ENCODE data around the gene KCNE4. TPM values are rescaled to one million over a fixed set of nuclear protein-coding genes. Genes with fewer than 3 reads are reported as not detected.

The KCNE4 gene
- total RNA-seq, 1 experiment from 2014 or later, result not detected

DNA sequence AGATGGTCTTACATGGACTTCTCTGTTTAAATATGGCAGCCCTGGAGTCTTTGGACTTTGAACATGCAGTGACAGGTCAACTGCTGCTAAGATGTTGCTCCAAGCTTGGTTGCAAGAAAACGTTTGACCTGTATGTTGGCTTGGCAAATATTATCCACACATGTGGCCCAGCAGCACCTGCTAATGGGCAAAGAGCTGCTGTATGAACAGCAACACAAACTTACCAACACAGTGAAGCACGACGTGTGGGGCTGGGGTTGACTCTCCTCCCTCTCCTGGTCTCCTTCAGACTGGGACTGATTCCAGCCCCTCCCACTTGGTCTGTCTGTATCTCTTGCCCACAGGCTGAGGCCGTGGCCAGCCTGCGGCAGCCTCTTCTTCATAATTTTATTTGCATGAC is 3.8 kb downstream of the KCNE4 start:
- H3K27ac ChIP-seq (ENCODE audit: low read length), result no peak overlapping the region
- no peaks in the 10 kb centered on the region for H3K36me3 ChIP-seq (ENCODE audit: low read depth, low read length)
- peaks cover 18% of the 10 kb centered on the region for H3K4me1 ChIP-seq (ENCODE audit: insufficient read depth, low read length)
- H2AFZ ChIP-seq (ENCODE audit: low read length), result no peak overlapping the region
- ChIA-PET CTCF (no interaction called here), POLR2A (ENCODE audit: unreplicated experiment) (no interaction called here)
- H3K9me2 ChIP-seq (replicated peaks; ENCODE audit: low read length), result no peaks in the 10 kb centered on the region; the same call in 1 of the 2 replicates
- no TSS peak for BruUV-seq (replicated peaks)
- DNase-seq, result no peak
- H3F3A ChIP-seq (ENCODE audit: low read length, unreplicated experiment), result no peaks in the 10 kb centered on the region
- H3K9me3 ChIP-seq (ENCODE audit: low read length), result no peaks in the 10 kb centered on the region
- intact Hi-C loops (cut with micrococcal nuclease), result no loop called here
- no peaks in the 10 kb centered on the region; the same call in 1 of the 2 replicates for H3K27me3 ChIP-seq (ENCODE audit: low read length)
- no peak for TF ChIP-seq EZH2phosphoT487 (IDR thresholded peaks at IDR 0.05; ENCODE audit: borderline replicate concordance, low read length)
- no peak for TF ChIP-seq EZH2 (IDR thresholded peaks at IDR 0.05; ENCODE audit: low read length, unreplicated experiment)
- TF ChIP-seq, protein P1, sequence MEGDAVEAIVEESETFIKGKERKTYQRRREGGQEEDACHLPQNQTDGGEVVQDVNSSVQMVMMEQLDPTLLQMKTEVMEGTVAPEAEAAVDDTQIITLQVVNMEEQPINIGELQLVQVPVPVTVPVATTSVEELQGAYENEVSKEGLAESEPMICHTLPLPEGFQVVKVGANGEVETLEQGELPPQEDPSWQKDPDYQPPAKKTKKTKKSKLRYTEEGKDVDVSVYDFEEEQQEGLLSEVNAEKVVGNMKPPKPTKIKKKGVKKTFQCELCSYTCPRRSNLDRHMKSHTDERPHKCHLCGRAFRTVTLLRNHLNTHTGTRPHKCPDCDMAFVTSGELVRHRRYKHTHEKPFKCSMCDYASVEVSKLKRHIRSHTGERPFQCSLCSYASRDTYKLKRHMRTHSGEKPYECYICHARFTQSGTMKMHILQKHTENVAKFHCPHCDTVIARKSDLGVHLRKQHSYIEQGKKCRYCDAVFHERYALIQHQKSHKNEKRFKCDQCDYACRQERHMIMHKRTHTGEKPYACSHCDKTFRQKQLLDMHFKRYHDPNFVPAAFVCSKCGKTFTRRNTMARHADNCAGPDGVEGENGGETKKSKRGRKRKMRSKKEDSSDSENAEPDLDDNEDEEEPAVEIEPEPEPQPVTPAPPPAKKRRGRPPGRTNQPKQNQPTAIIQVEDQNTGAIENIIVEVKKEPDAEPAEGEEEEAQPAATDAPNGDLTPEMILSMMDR (conservative IDR thresholded peaks at IDR 0.05; ENCODE audit: low read depth, low read length), result no peak
- H3K9ac ChIP-seq (ENCODE audit: low read length), result no peak overlapping the region
- H3K4me2 ChIP-seq (ENCODE audit: low read length), result no peak overlapping the region
- no peak overlapping the region for H3K4me3 ChIP-seq (ENCODE audit: low read length)
- H4K20me1 ChIP-seq (ENCODE audit: low read length), result no peaks in the 10 kb centered on the region
- no peaks in the 10 kb centered on the region for H3K79me2 ChIP-seq (ENCODE audit: low read length)
- ATAC-seq, result no peak

DNA sequence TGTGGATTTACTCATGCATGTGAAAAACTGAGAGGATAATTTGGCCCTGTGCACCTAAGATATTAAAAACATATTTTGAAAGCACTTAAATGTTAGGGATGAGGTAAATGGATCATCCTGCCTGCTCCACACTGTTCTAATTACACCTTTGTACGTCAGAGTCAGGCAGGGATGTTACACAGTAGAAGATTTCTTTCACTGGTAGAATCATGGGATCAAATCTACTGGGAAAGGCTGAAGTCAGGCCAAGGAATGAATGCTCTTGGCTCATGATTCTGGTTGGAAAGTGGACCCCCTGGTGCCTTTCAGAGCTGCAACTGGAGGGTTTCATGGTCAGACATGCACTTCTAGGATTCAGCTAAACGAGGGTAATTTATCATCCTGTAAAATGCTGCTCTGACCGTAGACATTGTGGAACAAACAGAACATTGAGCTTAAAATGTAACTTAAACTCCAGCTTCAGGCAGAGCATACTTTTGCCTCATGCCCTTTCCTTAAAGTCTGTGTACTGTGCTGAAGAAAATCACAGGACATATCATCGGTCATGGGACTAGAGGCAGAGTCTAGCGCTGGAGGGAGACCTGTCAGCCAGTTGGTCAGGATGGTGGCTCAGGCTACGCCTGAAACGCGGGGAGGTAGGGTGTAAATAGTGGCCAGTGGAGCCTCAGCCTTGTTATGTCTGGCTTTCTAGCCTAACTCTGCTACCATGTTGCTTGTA is 4.9 kb downstream of the KCNE4 start:
- no peaks in the 10 kb centered on the region; the same call in 1 of the 2 replicates for H3K9me2 ChIP-seq (replicated peaks; ENCODE audit: low read length)
- TF ChIP-seq EZH2 (IDR thresholded peaks at IDR 0.05; ENCODE audit: low read length, unreplicated experiment) (no peak), EZH2phosphoT487 (IDR thresholded peaks at IDR 0.05; ENCODE audit: borderline replicate concordance, low read length) (no peak)
- TF ChIP-seq, protein P1 (conservative IDR thresholded peaks at IDR 0.05; ENCODE audit: low read depth, low read length), result no peak
- no peak for DNase-seq
- H3K9ac ChIP-seq (ENCODE audit: low read length), result no peak overlapping the region
- H3K27ac ChIP-seq (ENCODE audit: low read length), result no peak overlapping the region
- H3K4me2 ChIP-seq (ENCODE audit: low read length), result no peak overlapping the region
- H3K36me3 ChIP-seq (ENCODE audit: low read depth, low read length), result no peaks in the 10 kb centered on the region
- no peaks in the 10 kb centered on the region for H3F3A ChIP-seq (ENCODE audit: low read length, unreplicated experiment)
- H3K4me3 ChIP-seq (ENCODE audit: low read length), result no peak overlapping the region
- H3K27me3 ChIP-seq (ENCODE audit: low read length), result no peaks in the 10 kb centered on the region; the same call in 1 of the 2 replicates
- intact Hi-C loops (cut with micrococcal nuclease), result no loop called here
- ATAC-seq, result no peak
- POLR2A ChIA-PET (ENCODE audit: unreplicated experiment), result no interaction called here
- BruUV-seq (replicated peaks), result no TSS peak
- peaks cover 18% of the 10 kb centered on the region for H3K4me1 ChIP-seq (ENCODE audit: insufficient read depth, low read length)
- H3K9me3 ChIP-seq (ENCODE audit: low read length), result no peaks in the 10 kb centered on the region
- H3K79me2 ChIP-seq (ENCODE audit: low read length), result no peaks in the 10 kb centered on the region
- no peaks in the 10 kb centered on the region for H4K20me1 ChIP-seq (ENCODE audit: low read length)
- CTCF ChIA-PET, result no interaction called here
- H2AFZ ChIP-seq (ENCODE audit: low read length), result no peak overlapping the region

DNA sequence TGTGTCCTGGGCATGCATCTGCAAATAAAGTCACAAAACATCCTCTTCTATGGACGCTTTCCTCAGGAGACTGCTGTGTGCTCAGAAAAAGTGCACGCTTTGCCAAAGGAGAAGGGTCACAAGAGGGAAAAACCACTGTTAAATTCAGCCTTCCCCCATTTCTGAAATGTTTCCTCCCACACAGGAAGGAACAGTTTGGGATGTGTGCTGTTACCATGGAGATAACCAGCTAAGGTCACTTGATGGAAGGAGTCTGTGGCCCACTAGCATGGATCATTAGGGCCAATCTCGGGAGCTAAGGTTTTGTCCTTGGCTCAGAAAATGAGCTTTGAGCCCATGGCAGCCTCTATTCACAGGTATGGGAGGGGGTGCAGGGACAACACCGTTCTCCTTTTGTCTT is 5.6 kb downstream of the KCNE4 start:
- TF ChIP-seq EZH2phosphoT487 (IDR thresholded peaks at IDR 0.05; ENCODE audit: borderline replicate concordance, low read length) (no peak), EZH2 (IDR thresholded peaks at IDR 0.05; ENCODE audit: low read length, unreplicated experiment) (no peak)
- TF ChIP-seq, protein P1 (conservative IDR thresholded peaks at IDR 0.05; ENCODE audit: low read depth, low read length), result no peak
- Histone ChIP-seq H3K9me2 (replicated peaks; ENCODE audit: low read length) (no peaks in the 10 kb centered on the region; the same call in 1 of the 2 replicates), H3K27me3 (ENCODE audit: low read length) (no peaks in the 10 kb centered on the region), H3K4me1 (ENCODE audit: insufficient read depth, low read length) (peaks cover 15% of the 10 kb centered on the region), H3K9me3 (ENCODE audit: low read length) (no peaks in the 10 kb centered on the region), H3K79me2 (ENCODE audit: low read length) (no peaks in the 10 kb centered on the region), H3K9ac (ENCODE audit: low read length) (no peak overlapping the region), H3K4me3 (ENCODE audit: low read length) (no peak overlapping the region), H3K36me3 (ENCODE audit: low read depth, low read length) (no peaks in the 10 kb centered on the region), H3K27ac (ENCODE audit: low read length) (no peak overlapping the region), H3F3A (ENCODE audit: low read length, unreplicated experiment) (no peaks in the 10 kb centered on the region), H2AFZ (ENCODE audit: low read length) (no peak overlapping the region), H4K20me1 (ENCODE audit: low read length) (no peaks in the 10 kb centered on the region), H3K4me2 (ENCODE audit: low read length) (no peak overlapping the region)
- CTCF ChIA-PET, result no interaction called here
- DNase-seq (no peak), ATAC-seq (no peak)
- intact Hi-C loops (cut with micrococcal nuclease), result no loop called here
- no TSS peak for BruUV-seq (replicated peaks)
- POLR2A ChIA-PET (ENCODE audit: unreplicated experiment), result no interaction called here

Measured in PC-3 (cell line).